A549 treated with GW870086 at 1 μM for 4 hours (cell line): ENCODE measurements around the gene OR52A5. TPM values are rescaled to one million over a fixed set of nuclear protein-coding genes. Genes with fewer than 3 reads are reported as not detected.

Experiments used
- total RNA-seq: library from RNA; stranded (reverse); fragments of 200-300 nt; extraction: Qiagen RNA extraction; gene quantifications from 5 replicates; pipeline ENCODE4 v1.2.3, GENCODE V29; 2022; ENCODE audit warnings: low read depth

Gene OR52A5
- total RNA-seq = not detected in 5 replicates

DNA sequence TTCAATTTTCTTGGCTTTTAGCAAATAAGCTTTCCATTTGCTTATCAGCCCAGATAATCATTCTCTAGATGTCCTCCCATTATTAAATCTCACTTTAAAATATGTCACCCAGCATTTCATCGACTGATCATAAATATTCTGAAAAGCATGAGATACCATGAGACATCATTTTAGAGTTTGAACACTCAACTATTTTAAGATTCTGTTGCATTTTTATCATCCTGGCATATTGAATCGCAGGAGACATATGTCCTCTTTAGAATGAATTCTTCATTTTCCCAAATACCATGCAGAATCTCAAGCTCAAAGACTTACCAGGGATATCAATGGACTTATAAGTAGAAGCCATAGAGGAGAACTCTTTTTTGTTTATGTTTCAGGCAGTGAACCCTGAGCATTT is at the start of gene OR52A5:
OR52A5 (minus strand) TSS at position 361 of the 400 bp plus-strand sequence. CDS start 5,714 bp downstream, outside the sequence.

DNA sequence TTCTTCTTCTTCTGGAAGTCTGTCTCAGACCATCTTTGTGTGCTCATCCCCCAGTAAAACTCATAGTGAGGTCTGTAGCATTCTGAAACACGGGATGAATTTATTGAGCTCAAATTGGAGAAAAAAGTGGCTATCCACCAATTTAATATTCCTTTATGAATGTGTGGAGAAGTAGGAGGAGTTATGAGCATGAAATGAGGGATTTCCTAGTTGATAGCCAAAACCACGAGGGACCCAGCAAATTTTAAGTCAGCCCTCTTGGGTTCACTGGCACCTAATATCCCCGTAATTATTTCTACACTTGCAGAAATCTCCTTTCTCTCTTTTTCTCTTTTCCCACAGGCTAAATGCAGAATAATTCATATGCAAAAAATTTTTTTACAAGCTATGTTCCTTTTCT is 16.5 kb upstream of the OR52A5 start, which contains the start of gene OR52A1:
OR52A1 (minus strand) TSS at position 101 of the 400 bp plus-strand sequence. CDS start 2,388 bp downstream, outside the sequence.

Other genes with a start within 250 kb of the OR52A5 start
- not detected in 5 replicates for gene OR51A7, start 234.6 kb downstream of the OR52A5 start, total RNA-seq
- not detected in 5 replicates for gene OR51G2, start 219.0 kb downstream of the OR52A5 start, total RNA-seq
- not detected in 5 replicates for gene OR51G1, start 214.0 kb downstream of the OR52A5 start, total RNA-seq
- gene OR51A4, start 190.8 kb downstream of the OR52A5 start, total RNA-seq = not detected in 5 replicates
- gene OR51A2, start 182.6 kb downstream of the OR52A5 start, total RNA-seq = not detected in 5 replicates
- gene OR51L1, start 143.5 kb downstream of the OR52A5 start, total RNA-seq = not detected in 5 replicates
- gene OR52J3, start 91.8 kb downstream of the OR52A5 start, total RNA-seq = not detected in 5 replicates
- gene OR52E2, start 78.7 kb downstream of the OR52A5 start, total RNA-seq = not detected in 5 replicates
- gene OR52E1, start 68.8 kb downstream of the OR52A5 start, total RNA-seq = not detected in 5 replicates
- not detected in 5 replicates for gene OR52A1, start 16.4 kb upstream of the OR52A5 start, total RNA-seq
- gene OR51V1, start 62.3 kb upstream of the OR52A5 start, total RNA-seq = not detected in 5 replicates
- not detected in 5 replicates for gene HBB, start 88.7 kb upstream of the OR52A5 start, total RNA-seq
- gene HBD, start 96.1 kb upstream of the OR52A5 start, total RNA-seq = not detected in 5 replicates
- not detected in 5 replicates for gene HBG1, start 111.5 kb upstream of the OR52A5 start, total RNA-seq
- gene HBG2, start 116.4 kb upstream of the OR52A5 start, total RNA-seq = not detected in 5 replicates
- 0.38 TPM in 1 of 5 replicates, not detected in the others for gene HBE1, start 131.6 kb upstream of the OR52A5 start, total RNA-seq
- not detected in 5 replicates for gene OR51B4, start 163.6 kb upstream of the OR52A5 start, total RNA-seq
- not detected in 5 replicates for gene OR51B2, start 185.9 kb upstream of the OR52A5 start, total RNA-seq
- gene OR51B5, start 205.2 kb upstream of the OR52A5 start, total RNA-seq = 0.10 TPM in 2 of 5 replicates, not detected in the others
- gene OR51B6, start 213.2 kb upstream of the OR52A5 start, total RNA-seq = not detected in 5 replicates
- gene OR51M1, start 245.5 kb upstream of the OR52A5 start, total RNA-seq = not detected in 5 replicates